Inferior parietal cortex (tissue), 1 donor: ENCODE data around the gene CTAG1A.
"Not testable (repeated sequence)": the region's sequence is repeated elsewhere in the genome, so short reads cannot be mapped to it uniquely, and the experiment has no call there.

Source experiments
- DNase-seq: peaks from one replicate; pipeline ENCODE4 v3.0.0-alpha.2; 2016; ENCODE audit errors: extremely low spot score

Gene CTAG1A

GRCh38 chrX:154573061-154573460 is 11.9 kb upstream of the CTAG1A start:
- DNase-seq = not testable (repeated sequence)

- not testable (repeated sequence) for DNase-seq
These were observed 9.9 kb upstream of the CTAG1A start for GRCh38 chrX:154575076-154575475.

GRCh38 chrX:154582994-154583393 is 1.9 kb upstream of the CTAG1A start:
- DNase-seq = not testable (repeated sequence)

GRCh38 chrX:154590415-154590814 is 5.5 kb downstream of the CTAG1A start:
- DNase-seq = not testable (repeated sequence)

- no peak for DNase-seq
These were observed 7.6 kb downstream of the CTAG1A start for GRCh38 chrX:154592505-154592904.

GRCh38 chrX:154593201-154593600 is 8.3 kb downstream of the CTAG1A start:
- no peak for DNase-seq

GRCh38 chrX:154594491-154594890 is 9.6 kb downstream of the CTAG1A start:
- no peak for DNase-seq

GRCh38 chrX:154595559-154596249 is 10.8 kb downstream of the CTAG1A start:
- DNase-seq = no peak

GRCh38 chrX:154596290-154596929 is 11.5 kb downstream of the CTAG1A start:
- DNase-seq = no peak

GRCh38 chrX:154597221-154597620 is 12.3 kb downstream of the CTAG1A start:
- DNase-seq = no peak

- no peak for DNase-seq
These were observed 13.7 kb downstream of the CTAG1A start for GRCh38 chrX:154598656-154599055.

GRCh38 chrX:154599531-154599930 is 14.6 kb downstream of the CTAG1A start:
- no peak for DNase-seq

GRCh38 chrX:154600759-154601374 is 15.9 kb downstream of the CTAG1A start:
- DNase-seq = no peak

GRCh38 chrX:154602226-154602625 is 17.3 kb downstream of the CTAG1A start:
- no peak for DNase-seq

- no peak for DNase-seq
These were observed 18.0 kb downstream of the CTAG1A start for GRCh38 chrX:154602766-154603437.

- DNase-seq = peak; percentile 1
These were observed 18.8 kb downstream of the CTAG1A start for GRCh38 chrX:154603438-154604430.

GRCh38 chrX:154605566-154605965 is 20.6 kb downstream of the CTAG1A start:
- no peak for DNase-seq

- no peak for DNase-seq
These were observed 22.4 kb downstream of the CTAG1A start for GRCh38 chrX:154607370-154607769.

GRCh38 chrX:154607976-154608375 is 23.0 kb downstream of the CTAG1A start:
- not testable (repeated sequence) for DNase-seq

GRCh38 chrX:154608823-154609222 is 23.9 kb downstream of the CTAG1A start:
- DNase-seq = not testable (repeated sequence)

GRCh38 chrX:154611146-154611545 is 26.2 kb downstream of the CTAG1A start:
- not testable (repeated sequence) for DNase-seq
